ENCODE measurements around the gene GATA6.

DNA sequence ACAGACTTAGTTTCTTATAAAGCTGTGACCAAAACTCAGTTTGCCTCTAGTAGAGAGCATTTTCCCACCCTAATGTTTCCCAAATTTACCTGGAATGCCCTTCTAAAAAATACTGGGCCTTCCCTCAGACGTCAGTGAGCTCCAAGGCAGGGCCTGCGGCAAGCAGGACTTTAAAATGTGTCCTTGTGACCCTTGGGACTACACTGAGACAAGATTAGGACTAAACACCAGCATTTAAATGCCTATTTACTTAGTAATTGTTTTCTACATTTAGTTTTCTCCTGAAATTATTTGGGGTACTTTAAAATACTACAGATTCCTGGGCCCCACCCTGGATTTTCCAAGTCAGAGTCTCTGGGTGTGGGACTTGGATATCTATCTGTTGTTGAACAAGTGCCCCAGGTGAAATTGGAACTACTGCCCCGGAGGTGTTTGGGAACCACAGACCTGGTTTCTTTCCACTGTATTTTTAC is 14.3 kb downstream of the GATA6 start:
- TF ChIP-seq, protein P1, sequence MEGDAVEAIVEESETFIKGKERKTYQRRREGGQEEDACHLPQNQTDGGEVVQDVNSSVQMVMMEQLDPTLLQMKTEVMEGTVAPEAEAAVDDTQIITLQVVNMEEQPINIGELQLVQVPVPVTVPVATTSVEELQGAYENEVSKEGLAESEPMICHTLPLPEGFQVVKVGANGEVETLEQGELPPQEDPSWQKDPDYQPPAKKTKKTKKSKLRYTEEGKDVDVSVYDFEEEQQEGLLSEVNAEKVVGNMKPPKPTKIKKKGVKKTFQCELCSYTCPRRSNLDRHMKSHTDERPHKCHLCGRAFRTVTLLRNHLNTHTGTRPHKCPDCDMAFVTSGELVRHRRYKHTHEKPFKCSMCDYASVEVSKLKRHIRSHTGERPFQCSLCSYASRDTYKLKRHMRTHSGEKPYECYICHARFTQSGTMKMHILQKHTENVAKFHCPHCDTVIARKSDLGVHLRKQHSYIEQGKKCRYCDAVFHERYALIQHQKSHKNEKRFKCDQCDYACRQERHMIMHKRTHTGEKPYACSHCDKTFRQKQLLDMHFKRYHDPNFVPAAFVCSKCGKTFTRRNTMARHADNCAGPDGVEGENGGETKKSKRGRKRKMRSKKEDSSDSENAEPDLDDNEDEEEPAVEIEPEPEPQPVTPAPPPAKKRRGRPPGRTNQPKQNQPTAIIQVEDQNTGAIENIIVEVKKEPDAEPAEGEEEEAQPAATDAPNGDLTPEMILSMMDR (IDR thresholded peaks at IDR 0.05; ENCODE audit: borderline replicate concordance, extremely low read depth, low read length, poor library complexity, severe bottlenecking), result no peak
- TF ChIP-seq EZH2 (IDR thresholded peaks at IDR 0.05; ENCODE audit: borderline replicate concordance, low read depth, low read length, severe bottlenecking), result no peak
